ENCODE data around the gene KCNQ5. TPM values are rescaled to one million over a fixed set of nuclear protein-coding genes. Genes with fewer than 3 reads are reported as not detected.

KCNQ5 gene
- total RNA-seq, 4 donors from 2014 or later: 0.96 to 3.4 (median 1.5) TPM

GRCh38 chr6:72657407-72658197 is 35.7 kb downstream of the KCNQ5 start:
- WGBS, 2 donors (ENCODE audit: low coverage in 1 of 2): 86 to 88% methylated on average over 3 of the region's 3 CpGs
- no peak for ATAC-seq

GRCh38 chr6:72659754-72660153 is 37.9 kb downstream of the KCNQ5 start:
- Histone ChIP-seq H3K9me3 (no peaks in the 10 kb centered on the region), H3K27me3 (no peaks in the 10 kb centered on the region), H3K27ac (no peak overlapping the region), H3K4me1 (no peaks in the 10 kb centered on the region), H3K36me3 (no peaks in the 10 kb centered on the region), H3K4me3 (no peak overlapping the region)
- TF ChIP-seq POLR2A (IDR thresholded peaks at IDR 0.05) (no peak), POLR2AphosphoS5 (IDR thresholded peaks at IDR 0.05) (no peak), EP300 (IDR thresholded peaks at IDR 0.05) (no peak), CTCF (IDR thresholded peaks at IDR 0.05) (no peak)
- no peak for ATAC-seq
- WGBS, 2 donors (ENCODE audit: low coverage in 1 of 2): 93 to 94% methylated on average over 5 of the region's 5 CpGs

More at GRCh38 chr6:72657407-72658197, 35.7 kb downstream of the KCNQ5 start:
- Histone ChIP-seq H3K9me3 (no peaks in the 10 kb centered on the region), H3K36me3 (no peaks in the 10 kb centered on the region), H3K4me1 (no peaks in the 10 kb centered on the region), H3K4me3 (no peak overlapping the region), H3K27ac (no peak overlapping the region), H3K27me3 (no peaks in the 10 kb centered on the region)
- TF ChIP-seq POLR2AphosphoS5 (IDR thresholded peaks at IDR 0.05) (no peak), POLR2A (IDR thresholded peaks at IDR 0.05) (no peak)

GRCh38 chr6:72661411-72661810 is 39.5 kb downstream of the KCNQ5 start:
- no peak overlapping the region for H3K27ac ChIP-seq
- H3K9me3 ChIP-seq: no peaks in the 10 kb centered on the region
- no peak for ATAC-seq
- no peak overlapping the region for H3K4me3 ChIP-seq
- H3K27me3 ChIP-seq: no peaks in the 10 kb centered on the region
- H3K36me3 ChIP-seq: no peaks in the 10 kb centered on the region
- TF ChIP-seq POLR2AphosphoS5 (IDR thresholded peaks at IDR 0.05) (no peak), EP300 (IDR thresholded peaks at IDR 0.05) (no peak), CTCF (IDR thresholded peaks at IDR 0.05) (no peak), POLR2A (IDR thresholded peaks at IDR 0.05) (no peak)
- no peaks in the 10 kb centered on the region for H3K4me1 ChIP-seq
- WGBS, 2 donors (ENCODE audit: low coverage in 1 of 2): 86 to 92% methylated on average over 1 of the region's 1 CpG

- Histone ChIP-seq H3K4me1 (no peaks in the 10 kb centered on the region), H3K27me3 (no peaks in the 10 kb centered on the region), H3K36me3 (no peaks in the 10 kb centered on the region), H3K9me3 (no peaks in the 10 kb centered on the region), H3K4me3 (no peak overlapping the region), H3K27ac (no peak overlapping the region)
- ATAC-seq: no peak
- TF ChIP-seq POLR2A (IDR thresholded peaks at IDR 0.05): no peak
- TF ChIP-seq POLR2AphosphoS5 (IDR thresholded peaks at IDR 0.05): no peak
- TF ChIP-seq CTCF (IDR thresholded peaks at IDR 0.05): no peak
- no peak for TF ChIP-seq EP300 (IDR thresholded peaks at IDR 0.05)
- WGBS, 2 donors (ENCODE audit: low coverage in 1 of 2): 89 to 97% methylated on average over 3 of the region's 3 CpGs
Measured at GRCh38 chr6:72665599-72665998, 43.7 kb downstream of the KCNQ5 start.

GRCh38 chr6:72669324-72669723 is 47.5 kb downstream of the KCNQ5 start:
- H3K36me3 ChIP-seq: no peaks in the 10 kb centered on the region
- ATAC-seq: no peak
- no peak for TF ChIP-seq POLR2A (IDR thresholded peaks at IDR 0.05)
- TF ChIP-seq EP300 (IDR thresholded peaks at IDR 0.05): no peak
- no peak for TF ChIP-seq POLR2AphosphoS5 (IDR thresholded peaks at IDR 0.05)
- TF ChIP-seq CTCF (IDR thresholded peaks at IDR 0.05): no peak
- H3K9me3 ChIP-seq: no peaks in the 10 kb centered on the region
- no peaks in the 10 kb centered on the region for H3K27me3 ChIP-seq
- no peaks in the 10 kb centered on the region for H3K4me1 ChIP-seq
- H3K4me3 ChIP-seq: no peak overlapping the region
- 93 to 100% methylated on average over 1 to 3 of the region's 3 CpGs for WGBS, 2 donors (ENCODE audit: low coverage in 1 of 2)
- no peak overlapping the region for H3K27ac ChIP-seq
